ENCODE measurements around the gene NELFCD. TPM values are rescaled to one million over a fixed set of nuclear protein-coding genes. Genes with fewer than 3 reads are reported as not detected.

The NELFCD gene
- total and polyA plus RNA-seq, 9 of the 15 experiments (the other 6 are each of a cell fraction or from before 2014, with no cell fraction given) = 11.7 to 163 (median 96.5) TPM

GRCh38 chr20:59032023-59032712 lies 51.1 kb downstream of the NELFCD start, which contains the start of gene ATP5F1E (continued):
- TF ChIP-seq GTF3C2 (IDR thresholded peaks at IDR 0.05; ENCODE audit: borderline replicate concordance, extremely low read depth, insufficient read length) = no peak
- TF ChIP-seq ATF4 (CRISPR knock-in tag; IDR thresholded peaks at IDR 0.05) = peak; percentile 92
- TF ChIP-seq REST (IDR thresholded peaks at IDR 0.05; ENCODE audit: borderline replicate concordance) = no peak
- TF ChIP-seq REST (CRISPR knock-in tag; IDR thresholded peaks at IDR 0.05; ENCODE audit: low read depth) = peak; percentile 84; the same call in 1 of the 2 replicates
- no peak for TF ChIP-seq NUFIP1 (IDR thresholded peaks at IDR 0.05; ENCODE audit: partially characterized antibody)
- TF ChIP-seq FOXP1 (CRISPR knock-in tag; IDR thresholded peaks at IDR 0.05) = peak; percentile 78; the same call in 1 of the 2 replicates
- TF ChIP-seq CCNT2 (IDR thresholded peaks at IDR 0.05; ENCODE audit: borderline replicate concordance, extremely low read depth, insufficient read length, low read depth, low read length) = peak; percentile 70
- TF ChIP-seq HMGN3 (IDR thresholded peaks at IDR 0.05; ENCODE audit: borderline replicate concordance, extremely low read depth, insufficient read length, low read depth, low read length) = peak; percentile 86
- no peak for TF ChIP-seq CSDE1 (IDR thresholded peaks at IDR 0.05)
- no peak; the same call in 1 of the 2 replicates for TF ChIP-seq SRSF1 (IDR thresholded peaks at IDR 0.05; ENCODE audit: low read depth, low read length)
- peak; percentile 90 for TF ChIP-seq RHOXF2B (CRISPR knock-in tag; conservative IDR thresholded peaks at IDR 0.05)
- TF ChIP-seq ELF4 (CRISPR knock-in tag; IDR thresholded peaks at IDR 0.05) = peak; percentile 88; the same call in 1 of the 2 replicates
- TF ChIP-seq ELK1 (CRISPR knock-in tag; IDR thresholded peaks at IDR 0.05) = no peak
- TF ChIP-seq STAT5A (IDR thresholded peaks at IDR 0.05; ENCODE audit: borderline replicate concordance, low read length) = no peak
